H9 (cell line): Measurements from ENCODE around the gene CDKL1. TPM values are rescaled to one million over a fixed set of nuclear protein-coding genes. Genes with fewer than 3 reads are reported as not detected.

Experiments
- DNase-seq: peaks from one replicate; pipeline ENCODE4 v3.0.0-alpha.2; 2017
- H2AFZ ChIP-seq: one replicate; pipeline ENCODE4 v1.6.1; 2013; ENCODE audit warnings: mild to moderate bottlenecking, low read length, control low read depth, moderate library complexity
- H2AK5ac ChIP-seq: 2 replicates; pipeline ENCODE4 v1.6.1; 2013; ENCODE audit warnings: low read length, control low read depth, mixed read lengths; ENCODE audit not compliant: insufficient read length
- H2BK120ac ChIP-seq: one replicate; pipeline ENCODE4 v1.6.1; 2013; ENCODE audit warnings: low read depth, mild to moderate bottlenecking, low read length, control low read depth, inconsistent platforms; ENCODE audit not compliant: poor library complexity, severe bottlenecking
- H2BK12ac ChIP-seq: 2 replicates; pipeline ENCODE4 v1.6.1; 2013; ENCODE audit warnings: low read length, control low read depth, mixed read lengths, low read depth; ENCODE audit not compliant: insufficient read length
- H2BK15ac ChIP-seq: 2 replicates; pipeline ENCODE4 v1.6.1; 2013; ENCODE audit warnings: low read depth, low read length, control low read depth
- H2BK20ac ChIP-seq: one replicate; pipeline ENCODE4 v1.6.1; 2013; ENCODE audit warnings: low read depth, mild to moderate bottlenecking, low read length, control low read depth, inconsistent platforms; ENCODE audit not compliant: poor library complexity, severe bottlenecking
- H2BK5ac ChIP-seq: 2 replicates; pipeline ENCODE4 v1.6.1; 2013; ENCODE audit warnings: low read length, control low read depth, mixed read lengths; ENCODE audit not compliant: insufficient read length
- H3K14ac ChIP-seq: 2 replicates; pipeline ENCODE4 v1.6.1; 2013; ENCODE audit warnings: low read length, control low read depth; ENCODE audit not compliant: insufficient read depth
- H3K18ac ChIP-seq: 2 replicates; pipeline ENCODE4 v1.6.1; 2013; ENCODE audit warnings: low read depth, mild to moderate bottlenecking, mixed read lengths, low read length, control low read depth; ENCODE audit not compliant: insufficient read length
- H3K23ac ChIP-seq: 2 replicates; pipeline ENCODE4 v1.6.1; 2013; ENCODE audit warnings: low read length, control low read depth, mixed read lengths, low read depth; ENCODE audit not compliant: insufficient read length
- H3K23me2 ChIP-seq: 2 replicates; pipeline ENCODE4 v1.6.1; 2013; ENCODE audit warnings: low read depth, mild to moderate bottlenecking, mixed read lengths, low read length, control low read depth; ENCODE audit not compliant: insufficient read length, poor library complexity, severe bottlenecking
- H3K27ac ChIP-seq: 2 replicates; pipeline ENCODE4 v1.5.1; 2013; ENCODE audit warnings: low read length, control low read depth, mixed read lengths, low read depth; ENCODE audit not compliant: insufficient read length
- H3K27me3 ChIP-seq: 2 replicates; pipeline ENCODE4 v1.6.1; 2013; ENCODE audit warnings: low read length, control low read depth, inconsistent platforms; ENCODE audit not compliant: insufficient read depth
- H3K4ac ChIP-seq: 2 replicates; pipeline ENCODE4 v1.6.1; 2013; ENCODE audit warnings: low read depth, mild to moderate bottlenecking, control low read depth, inconsistent platforms, low read length, moderate library complexity
- H3K4me1 ChIP-seq: 2 replicates; pipeline ENCODE4 v1.6.1; 2013; ENCODE audit warnings: low read length, control low read depth, inconsistent platforms; ENCODE audit not compliant: insufficient read depth
- H3K4me2 ChIP-seq: 2 replicates; pipeline ENCODE4 v1.6.1; 2013; ENCODE audit warnings: low read length, control low read depth, mixed read lengths; ENCODE audit not compliant: insufficient read length, insufficient read depth
- H3K56ac ChIP-seq: 2 replicates; pipeline ENCODE4 v1.6.1; 2013; ENCODE audit warnings: low read depth, mild to moderate bottlenecking, mixed read lengths, low read length, control low read depth; ENCODE audit not compliant: insufficient read length
- H3K79me1 ChIP-seq: 2 replicates; pipeline ENCODE4 v1.6.1; 2013; ENCODE audit warnings: low read depth, mild to moderate bottlenecking, moderate library complexity, low read length, control low read depth, inconsistent platforms; ENCODE audit not compliant: insufficient read depth, poor library complexity, severe bottlenecking
- H3K79me2 ChIP-seq: 2 replicates; pipeline ENCODE4 v1.6.1; 2013; ENCODE audit warnings: low read length, control low read depth, inconsistent platforms; ENCODE audit not compliant: insufficient read depth
- H3K9ac ChIP-seq: 2 replicates; pipeline ENCODE4 v1.6.1; 2013; ENCODE audit warnings: low read length, control low read depth, mixed read lengths; ENCODE audit not compliant: insufficient read length; ENCODE audit errors: extremely low read depth
- H3K9me3 ChIP-seq: one replicate; pipeline ENCODE4 v1.6.1; 2013; ENCODE audit warnings: low read depth, low read length, inconsistent platforms; ENCODE audit not compliant: control insufficient read depth
- H3T11ph ChIP-seq: one replicate; pipeline ENCODE4 v1.6.1; 2013; ENCODE audit warnings: mild to moderate bottlenecking, low read length, control low read depth, inconsistent platforms
- H4K20me1 ChIP-seq: one replicate; pipeline ENCODE4 v1.6.1; 2013; ENCODE audit not compliant: control insufficient read depth, insufficient read length, insufficient read depth
- H4K5ac ChIP-seq: 2 replicates; pipeline ENCODE4 v1.6.1; 2013; ENCODE audit warnings: low read depth, mild to moderate bottlenecking, mixed read lengths, low read length, control low read depth; ENCODE audit not compliant: insufficient read length
- H4K8ac ChIP-seq: replicated peaks from 2 replicates; pipeline ENCODE4 v1.6.1; 2013; ENCODE audit warnings: low read length, control low read depth, mixed read lengths, low read depth; ENCODE audit not compliant: insufficient read length
- H4K91ac ChIP-seq: 2 replicates; pipeline ENCODE4 v1.6.1; 2013; ENCODE audit warnings: low read depth, mild to moderate bottlenecking, moderate library complexity, mixed read lengths, low read length, control low read depth; ENCODE audit not compliant: insufficient read length
- H3K27ac Mint-ChIP-seq, 3 experiments: 2 replicates in 2 of 3; 3 replicates in 1 of 3; pipeline ENCODE4 v1.8.0; 2020 to 2021; ENCODE audit warnings: mixed read lengths in 3 of 3, mild to moderate bottlenecking in 1 of 3, moderate library complexity in 1 of 3
- H3K27me3 Mint-ChIP-seq: 2 replicates; pipeline ENCODE4 v1.8.0; 2021; ENCODE audit warnings: low read depth, mild to moderate bottlenecking, moderate library complexity, mixed read lengths
- H3K36me3 Mint-ChIP-seq, 3 experiments: 2 replicates in 2 of 3; 3 replicates in 1 of 3; pipeline ENCODE4 v1.8.0; 2020 to 2021; ENCODE audit warnings: low read depth in 3 of 3, mixed read lengths in 3 of 3; ENCODE audit not compliant: insufficient read depth in 1 of 3
- H3K4me1 Mint-ChIP-seq, 2 experiments: 2 replicates each; pipeline ENCODE4 v1.8.0; 2020; ENCODE audit warnings: mixed read lengths in 2 of 2
- H3K4me3 Mint-ChIP-seq, 2 experiments: 2 replicates in 1 of 2; 3 replicates in 1 of 2; pipeline ENCODE4 v1.8.0; 2020 to 2021; ENCODE audit warnings: mild to moderate bottlenecking in 2 of 2, mixed read lengths in 2 of 2, moderate library complexity in 1 of 2
- H3K9me3 Mint-ChIP-seq, 2 experiments: 2 replicates in 1 of 2; 3 replicates in 1 of 2; pipeline ENCODE4 v1.8.0; 2020; ENCODE audit warnings: mild to moderate bottlenecking in 2 of 2, mixed read lengths in 2 of 2, moderate library complexity in 1 of 2
- CTCF ChIP-seq: fragments of 200-600 bp; sonication (generic); conservative IDR thresholded peaks from 3 replicates; pipeline ENCODE4 v1.8.0; 2021; ENCODE audit warnings: antibody characterized with exemption, mild to moderate bottlenecking
- WGBS: extraction: QIAGEN DNeasy Blood & Tissue Kit; methylation state at CpG from one replicate; pipeline ENCODE4 v1.1.7; 2013; ENCODE audit warnings: missing lambda C conversion rate, low lambda C conversion rate, mixed read lengths; ENCODE audit not compliant: insufficient read length; ENCODE audit errors: extremely low coverage; 5-methylcytosine and 5-hydroxymethylcytosine counted together
- total RNA-seq: library from RNA; stranded (reverse); gene quantifications from 2 replicates; pipeline ENCODE4 v1.2.1, GENCODE V29; 2021

CDKL1 gene
- total RNA-seq, 1 experiment from 2014 or later = 0.72 TPM

DNA sequence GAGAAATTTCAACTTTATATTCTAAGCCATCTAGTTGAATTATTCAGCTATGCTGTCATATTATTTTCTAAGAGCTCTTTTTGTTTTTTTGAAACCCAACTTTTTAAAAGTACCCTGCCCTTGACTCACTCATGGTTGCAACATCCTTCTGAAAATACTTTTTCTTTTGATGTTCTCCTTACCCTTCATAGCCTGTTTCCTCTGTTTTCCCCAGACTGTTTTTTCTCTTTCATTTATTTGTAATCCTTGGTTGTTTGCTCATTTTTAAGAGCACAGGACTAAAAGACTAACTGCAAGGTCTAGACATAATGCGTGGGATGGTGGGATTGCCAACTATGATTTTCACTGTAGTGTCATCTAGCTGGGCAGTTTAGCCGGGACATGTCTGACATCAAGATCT lies 21.2 kb upstream of the CDKL1 start:
- Histone ChIP-seq H2AFZ (no peak overlapping the region), H4K20me1 (no peaks in the 10 kb centered on the region), H4K8ac (no peak overlapping the region), H3K4me2 (no peak overlapping the region), H3K23ac (no peak overlapping the region), H2AK5ac (no peak overlapping the region), H3K23me2 (no peaks in the 10 kb centered on the region), H4K91ac (no peak overlapping the region), H2BK15ac (no peak overlapping the region), H3K9ac (no peak overlapping the region), H2BK5ac (no peak overlapping the region), H3K14ac (no peak overlapping the region), H4K5ac (no peak overlapping the region), H3K18ac (no peak overlapping the region), H3K4ac (no peak overlapping the region), H3K79me1 (no peaks in the 10 kb centered on the region), H3K79me2 (no peaks in the 10 kb centered on the region), H3K27me3 (no peaks in the 10 kb centered on the region), H2BK20ac (no peak overlapping the region), H3K27ac (no peak overlapping the region), H3K9me3 (no peaks in the 10 kb centered on the region), H3K56ac (no peak overlapping the region), H3K4me1 (no peaks in the 10 kb centered on the region), H3T11ph (no peak overlapping the region), H2BK120ac (no peak overlapping the region), H2BK12ac (no peak overlapping the region)
- no CpG with 5 or more reads among the region's 2 CpGs for WGBS
- H3K27ac Mint-ChIP-seq = no peak overlapping the region
- TF ChIP-seq CTCF = no peak
- H3K9me3 Mint-ChIP-seq = peaks cover 0 to 21% of the 10 kb centered on the region in 2 experiments; a peak in 3 of 5 replicates
- no peak overlapping the region for H3K4me3 Mint-ChIP-seq
- H3K36me3 Mint-ChIP-seq = peaks cover 29 to 58% (median 52%) of the 10 kb centered on the region in 3 experiments
- DNase-seq = no peak
- no peaks in the 10 kb centered on the region for H3K27me3 Mint-ChIP-seq
- no peaks in the 10 kb centered on the region for H3K4me1 Mint-ChIP-seq
